Right lung (tissue), 5 donors: ENCODE results near the gene FEM1B. TPM values are rescaled to one million over a fixed set of nuclear protein-coding genes. Genes with fewer than 3 reads are reported as not detected.

ENCODE experiments used
- DNase-seq, 2 donors: peaks; one replicate each; pipeline ENCODE4 v3.0.0-alpha.2; 2013
- polyA plus RNA-seq, 5 donors: library from polyadenylated mRNA; unstranded; fragments of 120-200 nt; gene quantifications; one replicate each; pipeline versions ENCODE4 v1.2.1 to v1.2.3, GENCODE V29; 2013; ENCODE audit warnings: inconsistent platforms in 1 of 5, low replicate concordance in 1 of 5; ENCODE audit not compliant: insufficient read length in 5 of 5, insufficient read depth in 1 of 5

The FEM1B gene
- polyA plus RNA-seq, 5 donors: 32.6 to 59.9 (median 52.1) TPM

GRCh38 chr15:68304589-68305337 is 27.2 kb downstream of the FEM1B start:
- DNase-seq: no peak

DNA sequence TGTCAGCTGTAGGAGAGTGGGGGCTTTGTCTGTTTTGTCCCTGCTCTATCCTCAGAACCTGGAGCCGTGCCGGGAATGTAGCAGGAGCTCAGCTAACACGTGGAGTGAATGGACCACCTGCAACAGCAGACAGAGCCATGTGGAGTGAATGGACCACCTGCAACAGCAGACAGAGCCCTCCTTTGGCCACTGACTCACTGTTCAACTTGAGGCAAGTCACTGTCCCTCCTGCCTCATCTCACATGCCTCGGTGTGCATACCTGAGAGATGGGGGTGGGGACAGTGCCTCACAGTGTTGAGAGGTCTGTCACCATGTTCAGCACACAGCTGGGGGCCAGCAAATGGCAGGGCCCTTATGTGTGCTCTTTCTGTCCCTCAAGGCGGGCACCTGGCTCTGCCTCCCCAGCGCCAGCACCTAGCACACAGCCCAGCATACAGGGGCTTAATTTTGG is 27.9 kb downstream of the FEM1B start:
- DNase-seq: no peak

- no peak for DNase-seq
Measured at GRCh38 chr15:68307131-68307928, 29.8 kb downstream of the FEM1B start.

- no peak for DNase-seq
Measured at GRCh38 chr15:68309024-68309423, 31.5 kb downstream of the FEM1B start.

GRCh38 chr15:68310178-68310803 is 32.7 kb downstream of the FEM1B start:
- DNase-seq: no peak

DNA sequence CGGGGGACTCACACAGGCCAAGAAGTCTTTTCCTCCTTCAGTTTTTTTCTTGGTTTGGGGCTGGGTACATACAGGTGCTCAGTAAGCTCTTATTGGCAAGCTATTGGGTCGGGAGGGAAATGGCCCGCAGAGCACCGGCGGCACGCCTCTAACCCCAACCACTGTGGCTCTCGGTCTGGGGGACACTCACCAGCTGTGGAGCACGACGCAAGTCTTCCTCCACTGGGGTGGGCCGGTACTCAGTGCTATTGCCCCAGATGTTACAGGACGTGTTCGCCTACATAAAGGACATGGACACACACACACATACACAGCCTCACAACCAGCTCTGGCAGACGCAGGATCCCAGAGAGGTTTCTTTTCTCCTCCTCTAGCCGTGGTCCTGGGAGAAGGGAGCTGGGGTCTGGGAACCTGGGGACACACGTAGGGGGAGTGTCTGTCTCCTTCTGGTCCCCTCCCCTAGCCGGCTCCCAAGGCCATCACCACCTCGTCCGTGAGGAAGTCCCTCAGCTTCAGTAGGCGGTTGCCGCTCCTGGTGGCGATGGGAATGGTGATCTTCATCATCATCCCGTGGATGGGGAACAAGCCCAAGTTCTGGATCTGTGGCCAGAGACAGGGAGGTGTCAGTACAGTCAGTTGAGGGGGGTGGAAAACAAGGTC is 33.4 kb downstream of the FEM1B start:
- no peak for DNase-seq

DNA sequence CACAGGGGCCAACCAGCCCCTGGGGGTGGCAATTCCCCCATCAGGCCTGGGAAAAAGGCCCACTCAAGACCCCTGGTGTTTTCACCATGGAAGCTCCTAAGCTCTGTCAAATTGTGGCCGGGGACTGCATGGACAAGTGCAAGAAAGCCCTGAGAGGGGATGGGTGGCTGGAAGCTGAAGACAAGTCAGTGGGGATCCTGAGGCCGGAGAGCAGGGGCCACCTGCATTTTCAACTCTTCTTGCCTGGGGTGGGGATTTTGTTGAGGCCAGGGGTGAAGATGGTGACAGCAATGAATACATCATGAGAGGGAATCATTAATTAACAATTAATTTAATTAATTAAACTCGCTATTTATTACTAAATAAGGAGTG is 33.9 kb downstream of the FEM1B start:
- DNase-seq: no peak

- no peak for DNase-seq
Measured at GRCh38 chr15:68311859-68312557, 34.5 kb downstream of the FEM1B start.

- no peak for DNase-seq
Measured at GRCh38 chr15:68312701-68313204, 35.2 kb downstream of the FEM1B start.

DNA sequence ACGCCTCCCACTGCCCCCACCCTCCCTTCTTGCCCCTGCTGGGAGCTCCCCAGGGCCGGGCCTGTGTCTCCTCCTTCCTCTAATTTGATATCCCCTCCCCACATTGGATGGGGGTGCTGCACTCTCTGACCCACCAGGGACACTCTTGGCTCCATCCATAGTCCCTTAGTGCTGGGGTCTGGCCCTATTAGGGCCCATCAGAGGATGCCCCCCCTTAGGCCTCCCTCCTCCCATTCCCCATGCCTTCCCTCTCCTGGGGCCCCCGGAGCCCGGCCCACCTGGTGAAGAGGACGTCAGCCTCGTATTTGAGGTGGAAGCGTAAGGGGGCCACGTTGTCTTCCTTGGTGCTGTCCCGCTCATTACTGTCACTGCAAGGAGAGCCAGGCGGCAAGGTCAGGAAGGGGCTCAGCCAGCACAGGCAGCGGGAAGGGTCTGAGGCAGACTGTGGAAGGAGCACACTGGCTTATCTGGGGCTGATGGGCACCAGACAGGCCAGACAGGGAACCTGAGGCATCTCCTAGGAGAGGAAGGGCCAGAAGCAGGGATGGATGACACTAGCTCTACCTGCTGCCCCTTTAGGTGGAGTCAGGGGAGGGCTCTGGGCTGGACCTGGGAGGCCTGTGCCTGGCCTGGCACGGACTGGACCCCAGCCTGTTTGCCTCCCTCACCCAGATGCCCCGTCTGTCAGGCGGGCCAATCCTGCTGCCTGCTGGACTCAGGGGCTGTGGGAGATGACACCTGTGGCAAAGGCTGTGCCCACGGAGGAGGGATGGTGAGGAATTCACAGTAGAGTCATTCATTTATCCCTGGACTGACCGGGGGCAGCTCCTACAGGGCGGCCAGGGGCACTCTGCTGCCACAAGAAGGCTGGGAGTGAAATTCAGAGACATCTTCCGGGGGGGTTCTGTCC is 36.2 kb downstream of the FEM1B start:
- DNase-seq: no peak

GRCh38 chr15:68314563-68314962 is 37.0 kb downstream of the FEM1B start:
- DNase-seq: no peak

DNA sequence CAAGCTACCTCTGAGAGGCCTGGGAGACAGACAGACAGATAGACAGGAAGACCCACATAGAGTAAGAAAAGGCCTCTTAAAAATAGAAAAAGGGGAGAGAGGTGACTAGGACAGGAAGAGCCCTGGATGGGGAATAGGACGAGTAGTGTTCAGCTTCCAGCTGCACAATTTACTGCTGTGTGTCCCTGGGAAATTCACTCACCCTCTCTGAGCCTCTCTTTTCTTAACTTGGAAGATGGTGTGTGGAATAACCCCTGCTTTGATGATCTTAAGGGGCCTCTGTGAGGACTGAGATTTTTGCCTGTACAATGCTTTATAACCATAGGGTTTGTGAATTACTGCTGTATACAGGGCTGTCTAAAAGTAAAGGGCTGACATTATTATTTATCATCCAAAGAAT is 37.5 kb downstream of the FEM1B start:
- DNase-seq: no peak

DNA sequence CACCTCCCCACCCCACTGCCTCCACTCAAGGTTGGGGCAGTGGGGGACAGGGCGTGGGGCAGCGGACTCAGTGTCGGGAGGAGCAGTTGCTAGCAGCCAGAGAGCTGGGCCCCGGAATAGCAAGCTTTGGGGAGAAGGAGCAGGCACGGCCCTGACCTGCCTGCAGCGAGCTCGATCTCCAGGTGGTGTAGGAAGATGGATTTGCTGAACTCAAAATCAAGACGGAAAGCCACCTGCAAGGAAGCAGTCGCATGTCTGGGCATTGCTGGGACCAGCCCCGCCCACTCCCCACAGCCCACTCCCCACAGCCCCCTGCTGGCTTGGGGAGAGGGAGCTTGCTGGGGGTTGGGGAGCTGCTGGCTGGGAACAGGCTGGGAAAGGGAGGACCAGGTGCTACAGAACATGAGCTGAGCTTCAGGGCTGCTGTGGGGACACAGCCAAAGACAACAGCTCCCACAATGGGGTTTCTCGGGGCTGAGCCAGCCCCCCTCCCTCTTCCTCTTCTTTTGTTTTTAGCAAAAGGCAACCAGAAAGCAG is 38.0 kb downstream of the FEM1B start:
- DNase-seq: no peak

DNA sequence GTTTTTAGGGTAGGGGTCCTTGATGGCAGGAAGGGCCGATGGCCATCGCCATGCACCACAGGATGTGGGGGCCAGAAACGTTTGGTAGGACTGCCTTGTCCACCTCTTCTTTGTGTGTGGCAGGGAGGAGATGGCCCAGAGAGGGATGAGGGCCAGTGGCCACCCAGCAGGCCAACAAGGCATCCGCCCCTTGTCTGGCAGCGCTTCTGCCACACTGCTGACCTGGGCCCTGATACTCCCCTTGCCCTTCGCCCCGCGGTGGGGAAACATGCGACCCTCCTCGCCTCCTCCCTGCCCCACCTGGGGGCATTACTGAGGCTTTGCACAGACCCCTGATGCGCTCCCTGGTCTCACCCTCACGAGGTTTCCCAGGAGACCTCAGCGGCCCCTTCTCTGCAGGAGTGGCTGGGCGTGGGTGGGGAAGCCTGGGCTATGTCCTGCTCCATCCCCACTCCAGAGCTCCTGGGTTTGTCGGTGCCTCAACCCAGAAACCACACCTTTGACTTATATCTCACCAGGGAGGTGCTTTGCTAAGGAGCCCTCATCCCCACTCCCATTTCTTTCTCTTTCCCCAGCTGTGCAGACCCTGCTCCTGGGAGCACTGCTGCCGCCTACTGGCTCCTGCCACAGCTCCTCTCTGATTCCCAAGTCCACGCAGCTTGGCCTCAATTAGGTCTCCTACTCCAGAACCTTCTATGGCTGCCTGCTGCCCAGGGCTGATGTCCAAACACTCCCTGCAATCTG is 38.7 kb downstream of the FEM1B start:
- DNase-seq: no peak

GRCh38 chr15:68317281-68318007 is 39.9 kb downstream of the FEM1B start:
- no peak for DNase-seq

- no peak for DNase-seq
Measured at GRCh38 chr15:68318008-68318835, 40.7 kb downstream of the FEM1B start.
